HEK293 (cell line): Measurements from ENCODE around the gene LRBA.

Experiments
- CTCF ChIA-PET: fragments of 350-600 bp; formaldehyde crosslinking; extraction: SDS; loops from one replicate; lab custom pipeline; 2021; ENCODE audit warnings: antibody characterized with exemption; lab: Yijun Ruan, JAX
- POLR2A ChIA-PET: fragments of 300-600 bp; formaldehyde crosslinking; extraction: SDS; loops from one replicate; lab custom pipeline; 2020; ENCODE audit warnings: antibody characterized with exemption, inconsistent platforms; lab: Yijun Ruan, JAX
- H3K27ac ChIP-seq: fragments of 200-500 bp; sonication (Bioruptor generic); 2 replicates; pipeline ENCODE4 v1.5.1; 2014; ENCODE audit warnings: low read depth, low read length, control low read depth, inconsistent platforms; ENCODE audit errors: extremely low read depth
- H3K36me3 ChIP-seq, 2 experiments: fragments of 200-500 bp in 1 of 2; sonication (Bioruptor generic) in 1 of 2; 1 replicate in 1 of 2; 2 replicates in 1 of 2; pipeline ENCODE4 v1.5.1; 2014 to 2017; ENCODE audit warnings: inconsistent platforms in 2 of 2, low read length in 2 of 2; ENCODE audit not compliant: control insufficient read depth in 2 of 2, insufficient read depth in 1 of 2
- H3K4me1 ChIP-seq: fragments of 200-500 bp; sonication (Bioruptor generic); 2 replicates; pipeline ENCODE4 v1.5.1; 2014; ENCODE audit warnings: mild to moderate bottlenecking, low read length, inconsistent platforms; ENCODE audit not compliant: control insufficient read depth, insufficient read depth
- H3K4me3 ChIP-seq: 2 replicates; pipeline ENCODE4 v1.5.1; 2011; ENCODE audit warnings: low read depth, mild to moderate bottlenecking, control low read depth, low read length, moderate library complexity
- H3K9me3 ChIP-seq: fragments of 200-500 bp; sonication (Bioruptor generic); 2 replicates; pipeline ENCODE4 v1.5.1; 2014; ENCODE audit warnings: low read depth, low read length, inconsistent platforms; ENCODE audit not compliant: control insufficient read depth, insufficient read depth
- CTCF ChIP-seq: fragments of 450-650 bp; formaldehyde crosslinking; IDR thresholded peaks from 2 replicates; pipeline ENCODE4 v1.5.1; 2016; ENCODE audit warnings: missing biosample characterization, missing genetic modification characterization
- FEZF1 ChIP-seq: fragments of 450-650 bp; formaldehyde crosslinking; IDR thresholded peaks from 2 replicates; pipeline ENCODE4 v1.5.1; 2016; ENCODE audit warnings: missing biosample characterization, missing genetic modification characterization
- MZF1 ChIP-seq: fragments of 450-650 bp; formaldehyde crosslinking; IDR thresholded peaks from 2 replicates; pipeline ENCODE4 v1.5.1; 2017; ENCODE audit warnings: missing biosample characterization, missing genetic modification characterization, borderline replicate concordance
- ZBTB21 ChIP-seq: fragments of 450-650 bp; formaldehyde crosslinking; IDR thresholded peaks from 2 replicates; pipeline ENCODE4 v1.5.1; 2017; ENCODE audit warnings: missing biosample characterization, missing genetic modification characterization
- ZBTB26 ChIP-seq: fragments of 450-650 bp; formaldehyde crosslinking; optimal IDR thresholded peaks from 2 replicates; pipeline ENCODE3; 2016; ENCODE audit warnings: missing biosample characterization, mild to moderate bottlenecking, missing genetic modification characterization
- ZNF292 ChIP-seq: fragments of 450-650 bp; formaldehyde crosslinking; IDR thresholded peaks from 2 replicates; pipeline ENCODE4 v1.5.1; 2016; ENCODE audit warnings: low read depth, missing biosample characterization, missing genetic modification characterization, borderline replicate concordance
- ZNF302 ChIP-seq: fragments of 450-650 bp; formaldehyde crosslinking; IDR thresholded peaks from 2 replicates; pipeline ENCODE4 v1.5.1; 2016; ENCODE audit warnings: missing biosample characterization, missing genetic modification characterization, low read depth
- ZNF341 ChIP-seq: fragments of 450-650 bp; formaldehyde crosslinking; IDR thresholded peaks from 2 replicates; pipeline ENCODE4; 2016; ENCODE audit warnings: low read depth, missing biosample characterization, missing genetic modification characterization
- ZNF354C ChIP-seq: fragments of 450-650 bp; formaldehyde crosslinking; IDR thresholded peaks from 2 replicates; pipeline ENCODE4 v1.5.1; 2016; ENCODE audit warnings: missing biosample characterization, missing genetic modification characterization, low read depth, borderline replicate concordance
- ZNF394 ChIP-seq: fragments of 450-650 bp; formaldehyde crosslinking; IDR thresholded peaks from 2 replicates; pipeline ENCODE4 v1.5.1; 2016; ENCODE audit warnings: missing biosample characterization, missing genetic modification characterization, mild to moderate bottlenecking, moderate library complexity, borderline replicate concordance
- ZNF473 ChIP-seq: fragments of 450-650 bp; formaldehyde crosslinking; IDR thresholded peaks from 2 replicates; pipeline ENCODE4 v1.5.1; 2017; ENCODE audit warnings: missing biosample characterization, missing genetic modification characterization
- ZNF514 ChIP-seq: fragments of 450-650 bp; formaldehyde crosslinking; IDR thresholded peaks from 2 replicates; pipeline ENCODE4 v1.5.1; 2016; ENCODE audit warnings: missing biosample characterization, missing genetic modification characterization
- ZNF518A ChIP-seq: fragments of 450-650 bp; formaldehyde crosslinking; conservative IDR thresholded peaks from 2 replicates; pipeline ENCODE4 v1.5.1; 2016; ENCODE audit warnings: low read depth, missing biosample characterization, missing genetic modification characterization
- ZNF549 ChIP-seq: fragments of 450-650 bp; IDR thresholded peaks from 2 replicates; pipeline ENCODE4 v1.5.1; 2018; ENCODE audit warnings: missing biosample characterization, missing genetic modification characterization, mild to moderate bottlenecking, inconsistent platforms, moderate library complexity
- ZNF561 ChIP-seq: fragments of 450-650 bp; IDR thresholded peaks from 2 replicates; pipeline ENCODE4 v1.5.1; 2018; ENCODE audit warnings: missing biosample characterization, missing genetic modification characterization, borderline replicate concordance
- ZNF580 ChIP-seq: fragments of 450-650 bp; formaldehyde crosslinking; IDR thresholded peaks from 2 replicates; pipeline ENCODE4 v1.5.1; 2016; ENCODE audit warnings: missing biosample characterization, missing genetic modification characterization
- ZNF621 ChIP-seq: fragments of 450-650 bp; formaldehyde crosslinking; IDR thresholded peaks from 2 replicates; pipeline ENCODE4 v1.5.1; 2017; ENCODE audit warnings: missing biosample characterization, missing genetic modification characterization
- ZNF639 ChIP-seq: fragments of 450-650 bp; formaldehyde crosslinking; IDR thresholded peaks from 2 replicates; pipeline ENCODE4 v1.5.1; 2016; ENCODE audit warnings: missing biosample characterization, missing genetic modification characterization
- ZNF677 ChIP-seq: fragments of 450-650 bp; IDR thresholded peaks from 2 replicates; pipeline ENCODE4 v1.5.0; 2018; ENCODE audit warnings: missing biosample characterization, mild to moderate bottlenecking, missing genetic modification characterization, moderate library complexity
- ZSCAN5A ChIP-seq: fragments of 450-650 bp; formaldehyde crosslinking; IDR thresholded peaks from 2 replicates; pipeline ENCODE4 v1.5.1; 2016; ENCODE audit warnings: missing biosample characterization, missing genetic modification characterization

The LRBA gene

GRCh38 chr4:150234246-150234645 lies 780.8 kb downstream of the LRBA start (continued):
- TF ChIP-seq ZNF561 (tag by site-specific recombination) (no peak), ZNF677 (tag by site-specific recombination) (no peak), ZNF549 (tag by site-specific recombination) (no peak)

- Histone ChIP-seq H3K9me3 (no peaks in the 10 kb centered on the region), H3K4me1 (no peaks in the 10 kb centered on the region), H3K36me3 (peaks cover 0 to 32% of the 10 kb centered on the region in 2 experiments; a peak in 1 of 3 replicates), H3K27ac (no peak overlapping the region), H3K4me3 (no peak overlapping the region)
- ChIA-PET CTCF (interaction anchor here (0.7 kb wide), 1 partner anchor 857 kb away, joined by 5 read pairs; no protein-coding TSS in a partner anchor), POLR2A (no interaction called here)
- TF ChIP-seq ZNF639 (tag by site-specific recombination) (no peak), ZNF621 (tag by site-specific recombination) (no peak), ZNF354C (tag by site-specific recombination) (no peak), CTCF (no peak), ZNF302 (tag by site-specific recombination) (no peak), ZNF473 (tag by site-specific recombination) (no peak), MZF1 (tag by site-specific recombination) (no peak), ZNF518A (no peak), FEZF1 (tag by site-specific recombination) (no peak), ZBTB21 (tag by site-specific recombination) (no peak), ZNF394 (no peak), ZSCAN5A (no peak), ZNF341 (tag by site-specific recombination) (no peak), ZNF514 (tag by site-specific recombination) (no peak), ZNF580 (tag by site-specific recombination) (no peak), ZNF292 (no peak), ZBTB26 (tag by site-specific recombination) (no peak)
These were observed 783.1 kb downstream of the LRBA start for GRCh38 chr4:150232029-150232428.
